GM18909 (cell line): Measurements from ENCODE around the gene PSPN.

Experiments used
- ATAC-seq: cut with Tn5 transposase; IDR thresholded peaks from one replicate; pipeline ENCODE4 v1.9.1; 2021; ENCODE audit warnings: mild to moderate bottlenecking; ENCODE audit not compliant: unreplicated experiment, poor library complexity

Gene PSPN

DNA sequence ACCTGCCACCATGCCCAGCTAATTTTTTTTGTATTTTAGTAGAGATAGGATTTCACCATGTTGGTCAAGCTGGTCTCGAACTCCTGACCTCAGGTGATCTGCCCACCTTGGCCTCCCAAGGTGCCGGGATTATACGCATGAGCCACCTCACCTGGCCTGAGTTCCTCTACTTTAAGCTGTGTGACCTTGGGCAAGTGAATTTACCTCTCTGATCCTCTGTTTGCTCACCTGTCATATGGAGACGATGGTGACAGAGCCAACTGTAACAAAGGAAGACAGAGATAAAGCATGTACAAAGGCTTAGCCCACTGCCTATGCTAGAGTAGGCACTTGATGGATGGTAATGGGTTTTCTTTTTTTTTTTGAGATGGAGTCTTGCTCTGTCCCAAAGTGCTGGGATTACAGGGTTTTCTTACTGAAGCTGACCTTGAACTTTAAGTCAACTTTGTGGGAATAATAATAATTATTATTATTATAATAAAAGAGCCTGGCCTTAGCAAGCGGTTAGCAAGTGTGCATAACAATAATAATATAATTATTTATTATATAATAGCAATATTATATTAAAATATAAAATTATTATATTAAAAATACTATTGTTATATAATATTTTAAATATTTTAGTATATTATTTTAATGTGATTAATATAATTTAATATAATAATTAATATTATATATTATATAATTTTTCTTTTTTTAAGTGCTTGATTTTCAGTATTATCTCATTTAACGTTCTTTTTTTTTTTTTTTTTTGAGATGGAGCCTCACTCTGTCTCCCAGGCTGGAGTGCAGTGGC, 41.0 kb downstream of the PSPN start:
- no peak for ATAC-seq

DNA sequence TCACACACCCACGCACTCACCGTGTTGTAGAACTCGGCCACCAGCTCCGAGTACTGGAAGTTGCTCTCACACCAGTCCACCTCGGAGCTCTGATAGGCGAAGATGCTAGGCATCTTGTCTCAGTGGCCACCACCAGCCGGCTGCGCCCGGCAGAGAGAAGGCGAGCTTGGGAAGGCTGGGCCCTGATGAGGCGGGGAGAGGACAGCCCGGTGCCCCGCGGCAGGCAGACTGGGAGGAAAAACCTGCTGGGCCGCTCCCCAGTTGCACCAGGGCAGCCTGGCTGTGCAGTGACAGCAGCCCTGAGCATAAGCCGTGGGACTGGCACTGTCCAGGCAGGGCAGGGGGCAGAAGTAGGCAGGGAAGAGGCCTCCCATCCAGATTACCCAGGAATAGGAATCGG, 42.3 kb downstream of the PSPN start, which contains the start of gene ACER1:
TSS of gene ACER1 (minus strand) at position 174 of the 400 bp plus-strand sequence. CDS start at position 113, 61 bp downstream.
- ATAC-seq, result no peak

DNA sequence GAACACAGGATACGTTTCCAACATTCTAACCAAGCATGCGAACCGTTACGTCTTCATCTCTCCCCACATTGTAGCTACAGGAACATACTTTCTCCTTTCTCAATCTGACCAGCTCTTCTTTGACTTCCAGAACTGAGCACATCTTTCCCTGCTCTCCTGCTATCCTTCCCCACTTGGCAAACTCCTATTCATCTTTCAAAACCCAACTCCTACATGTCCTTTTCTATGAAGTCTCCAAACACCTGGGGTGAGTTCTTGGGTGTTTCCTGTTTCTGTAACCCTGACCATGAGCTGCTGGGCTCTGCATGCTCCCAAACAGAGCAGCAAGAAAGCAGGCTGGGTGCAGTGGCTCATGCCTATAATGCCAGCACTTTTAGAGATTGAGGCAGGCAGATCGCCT, 48.9 kb downstream of the PSPN start:
- no peak for ATAC-seq

DNA sequence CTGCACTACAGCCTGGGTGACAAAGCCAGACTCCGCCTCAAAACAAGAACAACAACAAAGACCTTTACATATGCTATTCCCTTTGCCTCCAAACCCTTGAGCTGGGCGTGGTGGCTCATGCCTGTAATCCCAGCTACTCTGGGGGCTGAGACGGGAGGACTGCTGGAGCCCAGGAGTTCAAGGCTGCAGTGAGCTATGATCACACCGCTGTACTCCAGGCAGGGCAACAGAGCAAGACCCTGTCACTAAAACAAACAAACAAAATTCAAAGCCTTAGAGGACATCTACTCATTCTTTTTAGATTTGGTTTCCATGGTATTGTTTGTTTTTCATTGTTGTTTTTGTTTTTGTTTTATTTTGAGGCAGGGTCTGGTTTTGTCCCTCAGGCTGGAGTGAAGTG, 50.1 kb downstream of the PSPN start:
- no peak for ATAC-seq
